Progenitor cell of endocrine pancreas (in vitro differentiated cells): ENCODE results near the gene P4HTM. TPM values are rescaled to one million over a fixed set of nuclear protein-coding genes. Genes with fewer than 3 reads are reported as not detected.

Experiments used
- DNase-seq: peaks from one replicate; pipeline ENCODE4 v3.0.0; 2021; ENCODE audit warnings: low spot score; ENCODE audit not compliant: unreplicated experiment
- H3K27ac Mint-ChIP-seq: 2 replicates; pipeline ENCODE4 v1.8.0; 2021; ENCODE audit warnings: mild to moderate bottlenecking, moderate library complexity, mixed read lengths
- H3K27me3 Mint-ChIP-seq: 2 replicates; pipeline ENCODE4 v1.8.0; 2021; ENCODE audit warnings: mixed read lengths
- H3K36me3 Mint-ChIP-seq: 2 replicates; pipeline ENCODE4 v1.8.0; 2022; ENCODE audit warnings: mixed read lengths; ENCODE audit not compliant: insufficient read depth
- H3K4me1 Mint-ChIP-seq: 2 replicates; pipeline ENCODE4 v1.8.0; 2021; ENCODE audit warnings: low read depth, mixed read lengths
- H3K4me3 Mint-ChIP-seq: 2 replicates; pipeline ENCODE4 v1.8.0; 2021; ENCODE audit warnings: low read depth, mild to moderate bottlenecking, moderate library complexity, mixed read lengths
- H3K9me3 Mint-ChIP-seq: 2 replicates; pipeline ENCODE4 v1.8.0; 2021; ENCODE audit warnings: low read depth, mixed read lengths
- CTCF ChIP-seq: fragments of 200-600 bp; sonication (generic); IDR thresholded peaks from one replicate; pipeline ENCODE4 v1.5.0; 2021; ENCODE audit warnings: antibody characterized with exemption, mild to moderate bottlenecking; ENCODE audit not compliant: unreplicated experiment
- total RNA-seq: library from RNA; stranded (reverse); gene quantifications from 2 replicates; pipeline ENCODE4 v1.2.1, GENCODE V29; 2021

The P4HTM gene
- total RNA-seq, 1 donor from 2014 or later: 45.3 TPM

- DNase-seq: no peak
- no peak for TF ChIP-seq CTCF
- peaks cover 16% of the 10 kb centered on the region for H3K36me3 Mint-ChIP-seq
- H3K27me3 Mint-ChIP-seq: no peaks in the 10 kb centered on the region
- H3K9me3 Mint-ChIP-seq: no peaks in the 10 kb centered on the region
- H3K4me1 Mint-ChIP-seq: peaks cover 3% of the 10 kb centered on the region
- no peak overlapping the region for H3K4me3 Mint-ChIP-seq
- no peak overlapping the region for H3K27ac Mint-ChIP-seq
These were observed 6.9 kb upstream of the P4HTM start for GRCh38 chr3:48983096-48983495.

GRCh38 chr3:48984663-48985062, 5.4 kb upstream of the P4HTM start:
- no peaks in the 10 kb centered on the region for H3K9me3 Mint-ChIP-seq
- peaks cover 11% of the 10 kb centered on the region for H3K4me1 Mint-ChIP-seq
- H3K27ac Mint-ChIP-seq: no peak overlapping the region
- DNase-seq: no peak
- TF ChIP-seq CTCF: no peak
- H3K4me3 Mint-ChIP-seq: no peak overlapping the region
- peaks cover 11% of the 10 kb centered on the region for H3K36me3 Mint-ChIP-seq
- no peaks in the 10 kb centered on the region for H3K27me3 Mint-ChIP-seq

GRCh38 chr3:48985831-48986376, 4.1 kb upstream of the P4HTM start:
- H3K27ac Mint-ChIP-seq: no peak overlapping the region
- H3K4me3 Mint-ChIP-seq: no peak overlapping the region

GRCh38 chr3:48989126-48989795, 780 bp upstream of the P4HTM start:
- Mint-ChIP-seq H3K27me3 (peaks cover 11% of the 10 kb centered on the region), H3K4me3 (peak overlapping the region; percentile 90), H3K9me3 (no peaks in the 10 kb centered on the region), H3K4me1 (peaks cover 20% of the 10 kb centered on the region), H3K27ac (peak overlapping the region; percentile 99), H3K36me3 (peaks cover 7% of the 10 kb centered on the region)
- no peak for DNase-seq
- TF ChIP-seq CTCF: no peak

More at GRCh38 chr3:48985831-48986376, 4.1 kb upstream of the P4HTM start:
- Mint-ChIP-seq H3K4me1 (peaks cover 11% of the 10 kb centered on the region), H3K9me3 (no peaks in the 10 kb centered on the region), H3K36me3 (peaks cover 8% of the 10 kb centered on the region), H3K27me3 (no peaks in the 10 kb centered on the region)
- TF ChIP-seq CTCF: no peak
- DNase-seq: no peak

- Mint-ChIP-seq H3K27ac (peak overlapping the region; percentile 96), H3K4me3 (peak overlapping the region; percentile 89), H3K4me1 (peaks cover 20% of the 10 kb centered on the region), H3K36me3 (peaks cover 17% of the 10 kb centered on the region), H3K27me3 (peaks cover 25% of the 10 kb centered on the region), H3K9me3 (no peaks in the 10 kb centered on the region)
- no peak for DNase-seq
- TF ChIP-seq CTCF: no peak
These were observed 812 bp downstream of the P4HTM start for GRCh38 chr3:48990636-48991469.
